GM18517 (cell line): ENCODE measurements around the gene EIF2D.
"Not testable (repeated sequence)": the region's sequence is repeated elsewhere in the genome, so short reads cannot be mapped to it uniquely, and the experiment has no call there.

ENCODE experiments used
- ATAC-seq: cut with Tn5 transposase; IDR thresholded peaks from one replicate; pipeline ENCODE4 v1.9.1; 2021; ENCODE audit warnings: mild to moderate bottlenecking, moderate library complexity; ENCODE audit not compliant: unreplicated experiment

EIF2D gene

DNA sequence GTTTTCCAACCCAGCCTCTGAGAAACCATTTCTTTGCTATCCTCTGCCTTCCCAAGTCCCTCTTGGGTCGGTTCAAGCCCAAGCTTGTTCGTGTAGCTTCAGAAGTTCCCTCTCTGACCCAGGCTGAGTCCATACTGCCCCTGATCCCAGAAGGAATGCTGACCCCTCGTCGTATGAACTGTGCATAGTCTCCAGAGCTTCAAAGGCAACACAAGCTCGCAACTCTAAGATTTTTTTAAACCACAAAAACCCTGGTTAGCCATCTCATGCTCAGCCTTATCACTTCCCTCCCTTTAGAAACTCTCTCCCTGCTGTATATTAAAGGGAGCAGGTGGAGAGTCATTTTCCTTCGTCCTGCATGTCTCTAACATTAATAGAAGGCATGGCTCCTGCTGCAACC is 23.8 kb downstream of the EIF2D start:
- no peak for ATAC-seq

DNA sequence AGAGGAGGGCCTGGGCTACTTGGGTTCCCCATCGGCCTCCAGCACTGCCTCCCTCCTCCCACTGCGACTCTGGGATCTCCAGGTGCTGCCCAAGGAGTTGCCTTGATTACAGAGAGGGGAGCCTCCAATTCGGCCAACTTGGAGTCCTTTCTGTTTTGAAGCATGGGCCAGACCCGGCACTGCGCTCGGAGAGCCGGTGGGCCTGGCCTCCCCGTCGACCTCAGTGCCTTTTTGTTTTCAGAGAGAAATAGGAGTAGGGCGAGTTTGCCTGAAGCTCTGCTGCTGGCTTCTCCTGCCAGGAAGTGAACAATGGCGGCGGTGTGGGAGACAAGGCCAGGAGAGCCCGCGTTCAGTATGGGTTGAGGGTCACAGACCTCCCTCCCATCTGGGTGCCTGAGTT is 24.4 kb downstream of the EIF2D start:
- ATAC-seq: no peak

DNA sequence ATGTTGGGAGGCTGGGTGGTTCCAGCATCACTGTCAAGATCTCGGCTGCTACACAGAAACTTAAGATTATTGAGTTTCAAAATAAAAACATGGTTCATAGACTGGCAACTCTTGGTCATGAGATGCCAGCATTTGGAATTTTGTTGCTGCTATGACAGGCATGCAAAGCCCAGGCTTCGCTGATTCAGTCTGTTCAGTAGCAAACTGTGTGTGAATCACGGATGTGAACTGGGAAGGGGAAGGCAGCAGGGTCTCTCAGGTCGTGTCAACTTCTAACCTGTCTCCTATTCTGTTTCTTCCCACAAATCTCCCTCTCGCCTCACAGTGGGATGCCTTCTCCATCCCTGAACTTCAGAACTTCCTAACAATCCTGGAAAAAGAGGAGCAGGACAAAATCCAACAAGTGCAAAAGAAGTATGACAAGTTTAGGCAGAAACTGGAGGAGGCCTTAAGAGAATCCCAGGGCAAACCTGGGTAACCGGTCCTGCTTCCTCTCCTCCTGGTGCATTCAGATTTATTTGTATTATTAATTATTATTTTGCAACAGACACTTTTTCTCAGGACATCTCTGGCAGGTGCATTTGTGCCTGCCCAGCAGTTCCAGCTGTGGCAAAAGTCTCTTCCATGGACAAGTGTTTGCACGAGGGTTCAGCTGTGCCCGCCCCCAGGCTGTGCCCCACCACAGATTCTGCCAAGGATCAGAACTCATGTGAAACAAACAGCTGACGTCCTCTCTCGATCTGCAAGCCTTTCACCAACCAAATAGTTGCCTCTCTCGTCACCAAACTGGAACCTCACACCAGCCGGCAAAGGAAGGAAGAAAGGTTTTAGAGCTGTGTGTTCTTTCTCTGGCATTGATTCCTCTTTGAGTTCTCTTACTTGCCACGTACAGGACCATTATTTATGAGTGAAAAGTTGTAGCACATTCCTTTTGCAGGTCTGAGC is 25.5 kb downstream of the EIF2D start:
- no peak for ATAC-seq

DNA sequence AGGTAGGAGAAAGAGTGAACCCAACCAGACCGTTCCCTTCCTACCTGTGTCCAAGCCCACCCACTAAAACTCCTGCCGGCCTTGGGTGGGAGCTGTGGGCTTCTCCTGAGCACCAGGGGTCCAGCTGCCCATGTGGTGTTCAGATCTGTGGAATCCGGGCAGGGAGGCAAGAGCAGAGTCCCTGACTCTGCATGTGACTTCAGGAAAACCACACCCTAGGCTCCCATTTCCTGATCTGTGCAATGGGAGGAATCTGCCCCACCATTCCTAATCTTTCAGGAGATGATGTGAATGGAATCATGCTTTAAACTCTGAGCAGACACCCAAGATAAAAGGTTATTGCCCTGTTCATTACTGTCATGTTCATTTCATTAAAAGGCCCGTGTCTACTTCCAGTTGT is 27.6 kb downstream of the EIF2D start:
- no peak for ATAC-seq

DNA sequence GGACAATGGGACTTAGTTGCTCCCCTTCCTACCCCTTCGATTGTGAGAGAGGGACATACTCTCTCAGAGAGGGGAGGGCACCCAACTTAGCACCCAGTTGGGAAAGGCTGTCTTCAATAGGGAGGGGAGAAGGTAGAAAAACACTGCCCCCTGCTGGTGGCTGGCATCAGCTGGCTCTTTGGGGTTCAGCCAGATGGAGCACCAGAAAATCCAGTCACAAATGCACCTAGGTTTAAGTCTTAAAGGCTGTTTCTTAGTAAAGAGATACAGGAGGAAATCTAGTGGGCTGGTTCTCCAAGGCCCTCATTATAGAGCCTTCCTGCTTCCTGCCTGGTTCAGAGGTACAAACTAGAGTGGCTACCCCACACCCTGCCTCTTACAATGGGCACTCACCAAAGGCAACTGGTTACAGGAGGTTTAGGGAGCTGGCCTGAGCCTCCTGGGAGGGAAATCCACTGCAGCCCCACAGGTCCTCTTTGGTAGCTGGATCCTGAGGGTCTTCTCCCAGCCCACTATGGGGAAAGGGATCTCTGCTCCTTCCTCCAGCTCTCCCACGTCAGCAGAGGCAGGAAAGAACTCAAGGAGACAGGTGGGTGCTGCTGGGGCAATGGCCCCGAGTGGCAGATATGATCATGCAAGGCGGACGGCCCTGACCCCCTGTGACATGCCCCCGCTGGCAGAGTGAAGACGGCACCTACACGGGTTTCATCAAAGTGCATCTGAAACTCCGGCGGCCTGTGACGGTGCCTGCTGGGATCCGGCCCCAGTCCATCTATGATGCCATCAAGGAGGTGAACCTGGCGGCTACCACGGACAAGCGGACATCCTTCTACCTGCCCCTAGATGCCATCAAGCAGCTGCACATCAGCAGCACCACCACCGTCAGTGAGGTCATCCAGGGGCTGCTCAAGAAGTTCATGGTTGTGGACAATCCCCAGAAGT is 28.3 kb downstream of the EIF2D start:
- no peak for ATAC-seq

DNA sequence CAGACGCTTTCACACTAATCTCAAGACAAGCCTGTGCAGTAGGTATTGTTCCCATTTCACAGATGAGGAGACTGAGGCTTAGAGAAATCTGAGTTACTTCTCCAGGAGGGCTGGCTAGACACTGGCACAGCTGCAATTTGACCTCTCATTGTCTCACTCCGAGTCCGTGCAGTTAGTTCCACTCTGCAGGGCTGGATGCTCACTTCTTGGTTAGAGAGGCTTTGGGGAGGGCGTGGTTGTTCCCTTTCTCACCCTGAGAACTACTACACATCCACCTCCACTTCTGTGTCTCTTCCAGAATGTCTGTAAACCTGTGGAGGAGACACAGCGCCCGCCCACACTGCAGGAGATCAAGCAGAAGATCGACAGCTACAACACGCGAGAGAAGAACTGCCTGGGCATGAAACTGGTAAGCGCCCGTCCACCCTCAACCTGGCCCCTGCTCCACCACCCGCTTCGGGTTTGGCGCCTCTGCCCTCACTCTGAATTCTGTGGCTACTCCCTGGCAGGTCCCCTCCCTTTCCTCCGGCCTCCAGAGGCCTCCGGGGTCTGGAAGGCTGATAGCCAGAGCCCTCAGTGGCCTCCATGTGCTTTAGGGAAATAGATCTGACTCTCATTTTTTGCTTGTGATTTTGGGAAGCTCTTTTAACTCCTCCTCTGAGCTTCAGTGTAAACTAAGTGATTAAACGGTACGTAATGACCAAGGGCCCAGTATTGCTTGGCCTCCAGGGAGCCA is 29.1 kb downstream of the EIF2D start:
- no peak for ATAC-seq

DNA sequence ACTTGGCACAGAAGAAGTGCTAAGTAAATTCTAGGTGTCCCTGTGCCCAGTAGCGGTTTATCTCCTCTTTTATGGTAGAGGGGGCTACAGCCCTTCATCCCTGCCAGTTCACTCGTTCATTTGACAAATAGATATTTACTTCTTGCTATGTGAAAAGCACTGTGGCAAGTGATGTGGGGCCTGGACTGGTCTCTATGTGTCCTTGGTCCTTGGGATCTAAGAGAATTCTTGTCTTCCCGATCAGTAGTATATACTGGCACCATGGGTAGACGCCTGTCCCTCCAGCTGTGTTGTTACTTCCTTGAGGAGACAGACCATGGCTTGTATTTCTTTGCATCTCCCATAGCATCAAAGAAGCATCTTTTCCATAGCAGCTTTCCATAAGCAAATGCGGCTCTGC is 29.7 kb downstream of the EIF2D start:
- no peak for ATAC-seq

DNA sequence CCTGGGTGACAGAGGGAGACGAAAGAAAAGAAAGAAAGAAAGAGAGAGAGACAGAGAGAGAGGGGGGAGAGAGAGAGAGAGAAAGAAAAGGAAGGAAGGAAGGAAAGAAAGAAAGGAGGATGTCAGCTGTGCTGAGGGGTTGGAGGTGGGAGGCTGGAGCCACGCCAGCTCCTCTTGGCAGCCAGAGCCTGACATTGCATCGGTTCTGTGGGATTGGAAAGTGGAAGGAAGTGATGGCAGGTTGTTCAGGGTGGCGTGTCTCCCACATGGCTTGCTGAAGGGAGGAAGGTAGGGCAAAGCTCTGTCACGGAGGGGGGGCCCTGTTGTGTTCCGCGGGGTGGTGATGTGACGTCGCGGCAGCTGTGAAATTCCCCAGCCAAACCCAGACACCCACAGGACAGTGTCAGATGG is 30.7 kb downstream of the EIF2D start:
- no peak for ATAC-seq

DNA sequence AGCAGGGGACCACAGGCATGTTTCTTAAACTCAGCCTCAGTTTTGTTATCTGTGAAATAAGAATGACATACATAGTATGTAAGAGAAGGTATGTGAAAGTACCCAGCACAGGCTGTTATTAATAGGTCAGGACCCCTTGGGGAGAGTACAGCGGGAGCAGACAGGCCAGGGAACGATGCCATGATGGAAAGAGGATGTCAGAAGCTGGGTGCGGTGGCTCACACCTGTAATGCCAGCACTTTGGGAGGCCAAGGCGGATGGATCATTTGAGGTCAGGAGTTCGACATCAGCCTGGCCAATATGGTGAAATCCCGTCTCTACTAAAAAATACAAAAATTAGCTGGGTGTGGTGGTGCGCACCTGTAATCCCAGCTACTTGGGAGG is 31.2 kb downstream of the EIF2D start:
- not testable (repeated sequence) for ATAC-seq

DNA sequence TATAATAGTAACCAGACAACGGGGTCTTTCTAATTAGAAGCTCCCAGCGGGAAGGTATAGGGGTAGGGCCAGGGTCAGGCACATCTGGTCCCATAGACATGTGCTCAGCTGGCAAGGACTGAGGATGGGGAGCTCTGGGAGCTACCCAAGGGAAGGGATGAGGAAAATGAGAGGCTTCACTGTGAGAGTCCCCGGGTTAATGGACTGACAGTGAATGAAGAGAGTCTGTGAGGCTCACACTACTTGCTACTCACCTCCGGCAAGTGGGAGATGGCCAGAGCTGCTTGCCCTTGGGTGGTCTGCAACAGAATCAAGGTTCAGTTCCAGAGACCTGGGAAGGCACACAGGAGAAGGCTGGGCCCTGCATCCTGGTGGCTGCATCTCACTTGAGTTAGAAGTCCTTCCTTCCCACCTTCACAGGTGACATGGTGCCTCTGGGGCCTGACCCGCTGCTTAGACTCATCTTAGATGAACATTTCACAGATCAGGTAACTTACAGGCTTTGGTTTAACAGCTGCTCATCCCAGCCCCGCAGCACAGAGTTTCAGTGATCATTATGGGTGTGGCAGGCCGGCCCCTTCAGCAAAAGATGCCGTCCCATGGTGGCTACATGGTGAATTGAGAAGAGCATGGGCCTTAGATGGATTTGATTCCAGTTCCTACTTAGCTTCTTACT is 31.7 kb downstream of the EIF2D start:
- no peak for ATAC-seq

DNA sequence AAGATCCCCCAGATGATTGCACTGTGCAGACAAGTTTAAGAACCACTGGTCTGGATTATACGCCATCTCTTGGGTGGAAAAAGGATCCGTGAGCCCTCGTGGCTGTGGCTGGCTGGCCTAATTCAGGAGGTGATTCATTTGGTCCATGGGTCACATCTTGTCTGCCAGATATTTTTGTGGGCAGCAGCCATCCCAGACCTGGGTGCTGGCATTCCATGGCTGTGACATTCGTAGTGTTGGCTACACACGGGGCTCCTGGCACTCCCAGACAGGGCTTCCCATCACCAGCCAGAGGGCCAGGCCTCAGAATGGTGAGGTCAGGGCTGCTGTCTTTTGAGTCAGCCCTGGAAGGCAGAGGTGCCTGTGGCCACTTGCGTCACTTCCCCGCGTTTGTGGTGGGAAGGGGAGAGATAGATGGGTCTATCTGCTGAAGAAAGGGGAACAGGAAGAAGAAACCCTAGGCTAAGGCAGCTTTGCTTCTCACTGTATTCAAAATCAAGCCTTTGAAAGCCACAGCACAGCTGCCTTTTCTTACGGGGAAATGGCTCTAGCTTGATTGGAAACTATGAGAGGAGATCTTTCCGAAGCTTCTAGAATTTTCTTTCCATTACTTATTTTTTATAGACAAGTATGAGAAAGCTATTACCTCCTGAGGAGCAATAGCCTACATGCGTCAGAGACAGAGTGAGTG is 32.4 kb downstream of the EIF2D start:
- ATAC-seq: peak; percentile 81

DNA sequence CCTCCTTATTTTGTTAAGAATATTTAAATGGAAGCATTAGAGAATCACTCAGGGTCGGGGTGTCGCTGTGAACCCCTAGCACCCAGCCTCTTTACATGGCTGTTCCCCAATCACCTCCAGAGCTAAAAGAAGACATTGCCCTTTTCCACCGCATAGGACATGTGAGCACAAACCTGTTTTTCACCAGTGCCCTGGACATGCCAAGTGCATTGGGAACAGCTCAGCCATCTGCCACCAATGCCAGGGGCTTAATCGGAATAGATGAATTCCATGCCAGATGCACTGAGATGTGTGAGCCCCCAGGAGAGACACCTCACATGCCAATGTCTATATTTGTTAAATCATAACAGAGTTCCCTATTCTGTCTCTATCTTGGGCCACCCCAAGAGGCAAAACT is 33.3 kb downstream of the EIF2D start:
- no peak for ATAC-seq

DNA sequence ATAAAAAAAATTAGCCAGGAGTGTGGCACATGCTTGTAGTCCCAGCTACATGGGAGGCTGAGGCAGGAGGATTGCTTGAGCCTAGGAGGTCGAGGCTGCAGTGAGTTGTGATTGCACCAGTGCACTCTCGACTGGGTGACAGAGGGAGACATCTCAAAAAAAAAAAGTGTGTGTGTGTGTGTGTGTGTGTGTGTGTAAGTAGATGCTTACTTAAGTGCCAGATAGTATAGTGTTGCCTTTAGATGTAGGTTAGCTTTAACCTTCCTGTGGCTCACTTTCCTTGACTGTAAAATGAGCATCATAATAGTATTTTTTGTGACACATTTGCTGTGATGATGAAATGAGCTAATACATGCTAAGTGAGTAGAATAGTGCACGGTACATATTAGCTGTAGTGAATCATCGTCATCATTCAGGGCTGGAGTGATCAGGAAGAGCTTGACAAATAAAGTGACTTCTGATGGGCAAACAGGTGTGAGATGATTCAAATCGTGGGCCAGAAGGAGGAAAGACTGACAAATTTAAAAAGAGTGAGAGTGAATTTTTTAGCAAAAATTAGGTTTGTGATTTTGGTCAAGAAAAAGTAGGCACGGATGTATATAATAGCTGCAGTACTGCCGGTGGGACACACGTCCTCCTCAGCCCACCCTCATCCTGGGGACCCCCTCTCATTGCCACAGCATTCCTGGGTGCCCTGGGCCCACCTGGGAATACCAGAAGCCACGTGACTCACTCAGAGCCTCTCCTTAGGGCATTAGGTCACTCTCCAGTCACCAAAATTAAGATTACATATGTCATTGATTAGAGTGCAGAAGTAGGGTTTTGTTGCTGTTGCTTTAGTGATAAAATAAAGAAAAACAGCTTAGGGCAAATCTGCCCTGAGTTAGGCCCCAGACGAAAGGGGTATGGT is 33.9 kb downstream of the EIF2D start:
- no peak for ATAC-seq

DNA sequence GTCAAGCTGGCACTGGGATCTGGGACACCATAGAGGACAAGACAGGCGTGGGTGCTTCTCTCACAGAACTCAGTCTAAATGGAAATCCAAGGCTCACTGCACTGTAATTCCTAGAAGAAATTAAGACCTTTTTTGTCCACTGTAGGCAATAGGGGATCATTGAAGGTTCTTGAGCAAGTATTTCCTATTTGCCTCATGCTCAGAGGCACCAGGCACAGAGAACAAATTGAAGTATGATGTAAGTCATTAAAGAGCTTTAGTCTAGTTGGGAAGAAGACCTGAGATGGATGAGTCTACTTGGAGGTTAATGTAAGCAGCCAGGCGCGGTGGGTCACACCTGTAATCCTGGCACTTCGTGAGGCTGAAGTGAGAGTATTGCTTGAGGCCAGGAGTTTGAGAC is 34.6 kb downstream of the EIF2D start:
- no peak for ATAC-seq

DNA sequence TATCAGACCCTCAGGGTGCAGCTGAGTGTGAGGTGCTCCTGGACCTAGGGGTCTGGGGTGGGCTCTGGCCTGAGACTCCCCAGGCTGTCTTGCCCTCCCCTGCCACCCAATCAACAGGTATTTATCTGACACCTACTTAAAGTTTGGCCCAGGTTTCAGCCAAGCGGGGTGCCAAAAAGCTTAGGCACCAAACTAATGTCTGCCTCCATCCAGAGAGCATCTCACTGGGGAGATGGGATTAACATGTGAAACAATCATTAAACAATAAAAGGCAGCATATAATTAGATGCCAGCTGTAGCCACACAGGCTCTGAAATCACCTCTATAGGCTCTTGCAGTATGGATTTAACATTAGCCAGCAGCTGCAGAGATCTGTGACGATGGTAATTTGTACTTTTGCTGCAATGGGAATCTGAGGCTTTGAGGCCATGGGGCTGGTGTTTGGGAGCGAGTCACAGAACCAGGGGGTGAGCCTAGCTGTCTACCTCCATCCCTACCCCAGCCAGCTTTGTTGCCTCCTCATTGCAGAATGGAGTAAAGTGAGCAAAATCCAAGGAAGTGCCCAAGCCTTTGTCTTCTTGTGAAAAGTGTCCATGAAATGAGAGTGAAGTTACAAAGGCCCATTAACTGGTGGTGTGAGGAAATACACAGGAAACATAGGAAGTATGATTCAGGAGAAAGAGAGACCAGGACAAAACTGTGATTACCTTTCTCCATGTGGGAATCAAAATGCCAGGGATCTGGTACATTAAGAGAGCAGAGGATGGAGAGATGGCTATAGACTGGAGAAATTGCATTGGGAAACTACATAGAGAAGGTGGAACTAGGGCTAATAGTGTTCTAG is 36.1 kb downstream of the EIF2D start:
- ATAC-seq: no peak

DNA sequence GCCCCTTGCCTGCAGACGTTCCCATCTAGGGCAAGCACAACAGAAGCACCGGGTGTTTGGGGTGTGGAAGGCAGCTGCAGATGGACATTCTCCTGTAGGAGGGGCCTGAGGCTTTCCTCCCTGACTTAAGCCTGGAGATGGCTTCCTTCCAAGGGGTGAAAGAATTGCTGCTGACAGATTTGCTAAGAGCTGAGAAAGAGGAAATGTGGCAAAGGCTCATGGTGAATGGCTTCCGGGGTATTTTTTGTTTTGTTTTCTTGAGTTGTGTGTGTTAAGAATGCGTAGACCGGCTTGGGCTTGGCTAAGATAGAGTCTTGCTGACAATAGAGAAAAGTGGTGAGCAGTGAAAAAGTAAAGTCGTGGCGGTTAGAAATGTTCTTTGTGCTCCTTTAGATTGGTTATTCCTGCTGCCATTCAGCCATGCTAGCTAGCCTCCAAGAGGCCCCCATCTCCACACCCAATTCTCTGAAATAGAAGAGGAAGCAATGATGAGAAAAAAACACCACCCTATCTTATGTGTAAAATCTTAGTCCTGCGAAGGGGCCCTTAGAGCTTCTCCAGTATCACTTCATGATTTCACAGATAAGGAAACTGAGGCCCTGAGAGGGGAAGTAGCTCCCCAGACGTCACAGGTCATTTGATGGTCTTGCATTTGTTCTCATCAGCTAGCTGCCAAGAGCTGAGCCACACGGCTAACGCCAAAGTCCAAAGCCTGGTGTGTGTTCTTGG is 36.9 kb downstream of the EIF2D start:
- no peak for ATAC-seq

DNA sequence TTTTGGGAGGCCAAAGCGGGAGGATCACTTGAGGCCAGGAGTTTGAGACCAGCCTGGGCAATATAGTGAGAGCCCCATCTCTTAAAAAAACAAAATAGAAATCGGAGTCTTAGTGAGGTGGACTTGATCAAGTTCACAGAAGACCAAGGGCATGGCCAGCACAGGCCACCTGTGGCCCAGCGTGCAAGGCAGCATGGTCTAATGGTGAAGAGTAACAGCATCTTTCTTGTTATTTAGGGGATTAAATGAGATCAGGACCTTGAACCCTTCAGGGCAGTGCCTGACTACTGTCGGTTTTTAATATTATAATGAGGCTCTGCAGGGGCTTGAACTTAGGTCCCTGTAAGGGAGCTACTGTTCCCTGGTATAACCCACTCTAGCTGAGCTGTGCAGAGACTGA is 38.5 kb downstream of the EIF2D start:
- ATAC-seq: no peak
